Activated naive CD8-positive, alpha-beta T cell treated with anti-CD3 and anti-CD28 coated beads, Interleukin-2, amount 50 U/mL, for 16 hours (primary cell): ENCODE results near the gene EMC6.
A peak's percentile ranks its signal among the peaks of the same experiment; 100 is the strongest.

Experiments used
- DNase-seq: peaks from one replicate; pipeline ENCODE4 v3.0.0-alpha.2; 2020; ENCODE audit warnings: low read depth, low spot score

Gene EMC6

DNA sequence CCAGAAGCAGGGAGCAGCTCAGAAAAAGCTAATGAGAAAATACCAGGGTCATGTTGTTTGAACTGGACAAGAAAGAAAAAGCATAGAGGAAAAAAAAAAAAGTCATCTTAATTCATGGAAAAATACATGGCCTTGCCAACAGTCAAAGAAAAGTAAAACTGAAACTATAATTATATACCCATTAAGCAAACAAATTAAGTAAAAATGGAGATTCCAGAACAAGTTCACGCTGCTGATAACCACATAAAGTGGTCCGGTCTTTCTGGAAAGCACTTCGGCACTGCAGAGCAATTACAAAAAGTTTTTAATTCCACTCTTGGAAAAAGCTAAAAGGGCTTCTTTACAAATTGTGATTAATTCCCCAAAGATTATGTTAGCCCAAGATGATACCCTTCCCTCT is 39.8 kb downstream of the EMC6 start:
- no peak for DNase-seq

DNA sequence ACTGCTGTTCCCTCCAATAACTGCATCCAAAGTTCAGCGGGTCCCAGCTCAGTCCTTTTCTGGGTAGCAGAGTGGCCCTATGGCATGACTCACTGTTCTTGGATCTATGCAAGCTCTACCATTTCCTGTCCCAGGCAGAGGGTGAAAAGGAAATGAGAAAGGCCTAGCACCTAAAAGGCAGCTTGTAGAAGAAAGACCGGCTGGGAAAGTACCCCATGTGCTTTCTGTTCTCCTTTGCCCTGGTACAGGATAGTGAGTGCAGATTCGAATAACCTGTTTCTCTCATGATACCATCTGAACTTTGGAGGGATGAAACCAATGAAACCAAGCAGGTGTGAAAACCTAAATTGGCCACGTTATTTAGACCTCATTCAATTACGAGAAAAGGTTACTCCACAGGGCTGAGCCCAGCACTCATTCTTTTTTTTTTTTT is 42.4 kb downstream of the EMC6 start:
- peak; percentile 49 for DNase-seq

DNA sequence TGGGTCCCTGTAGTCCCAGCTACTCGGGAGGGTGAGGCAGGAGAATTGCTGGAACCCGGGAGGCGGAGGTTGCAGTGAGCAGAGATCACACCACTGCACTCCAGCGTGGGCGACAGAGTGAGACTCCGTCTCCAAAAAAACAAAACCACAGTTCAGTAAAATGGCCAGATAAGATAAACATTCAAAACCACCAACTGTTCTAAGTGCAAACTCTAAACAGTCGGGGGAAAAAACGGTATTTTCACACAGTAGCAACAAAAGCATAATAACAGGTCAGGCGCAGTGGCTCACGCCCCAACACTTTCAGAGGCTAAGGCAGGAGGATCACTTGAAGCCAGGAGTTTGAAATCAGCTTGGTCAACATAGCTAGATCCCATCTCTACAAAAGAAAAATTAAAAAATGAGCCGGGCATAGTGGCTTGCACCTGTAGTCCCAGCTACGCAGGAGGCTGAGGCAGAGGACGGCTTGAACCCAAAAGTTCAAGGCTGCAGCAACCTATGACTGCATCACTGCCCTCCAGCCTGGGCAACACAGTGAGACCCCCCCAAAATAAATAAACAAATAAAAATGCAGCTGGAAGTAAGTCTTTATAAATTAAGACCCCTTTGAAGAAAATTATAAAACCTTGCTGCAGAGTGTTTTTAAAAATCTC is 44.3 kb downstream of the EMC6 start:
- DNase-seq: no peak

DNA sequence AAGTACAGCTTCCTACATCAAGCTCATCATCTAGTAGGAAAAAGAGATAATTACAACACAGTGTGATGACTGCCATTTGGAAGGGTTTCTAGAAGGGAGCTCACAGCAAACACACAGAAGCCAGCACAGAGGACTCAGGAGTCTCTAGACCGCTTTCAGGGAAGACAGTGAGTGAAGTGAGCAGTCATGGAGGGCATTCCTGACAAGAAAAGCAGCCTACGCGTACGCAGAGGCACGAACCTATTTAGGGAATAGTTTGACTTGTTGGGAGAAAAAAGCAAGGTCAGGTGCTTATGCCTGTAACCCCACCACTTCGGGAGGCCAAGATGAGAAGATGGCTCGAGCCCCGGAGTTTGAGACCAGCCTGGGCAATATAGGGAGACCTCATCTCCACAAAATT is 46.7 kb downstream of the EMC6 start:
- DNase-seq: no peak

DNA sequence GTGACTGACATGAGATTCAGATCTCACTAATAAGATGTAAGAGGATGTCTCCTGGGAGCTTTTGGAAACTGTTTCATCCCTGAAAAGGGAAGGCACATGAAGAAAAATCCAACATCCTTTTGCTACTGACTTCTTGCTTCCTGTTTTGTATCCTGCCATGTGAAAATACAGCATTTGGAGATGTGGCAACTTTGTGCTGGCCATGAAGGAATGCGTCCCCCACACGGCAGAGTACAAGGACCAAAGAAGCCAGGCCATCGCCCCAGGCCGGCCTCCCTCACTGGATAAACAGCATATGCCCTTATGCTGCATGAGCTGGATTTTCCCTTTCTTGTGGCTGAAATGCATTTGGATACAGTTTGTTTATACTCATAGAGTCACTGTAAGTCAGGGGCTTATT is 49.6 kb downstream of the EMC6 start:
- DNase-seq: no peak

DNA sequence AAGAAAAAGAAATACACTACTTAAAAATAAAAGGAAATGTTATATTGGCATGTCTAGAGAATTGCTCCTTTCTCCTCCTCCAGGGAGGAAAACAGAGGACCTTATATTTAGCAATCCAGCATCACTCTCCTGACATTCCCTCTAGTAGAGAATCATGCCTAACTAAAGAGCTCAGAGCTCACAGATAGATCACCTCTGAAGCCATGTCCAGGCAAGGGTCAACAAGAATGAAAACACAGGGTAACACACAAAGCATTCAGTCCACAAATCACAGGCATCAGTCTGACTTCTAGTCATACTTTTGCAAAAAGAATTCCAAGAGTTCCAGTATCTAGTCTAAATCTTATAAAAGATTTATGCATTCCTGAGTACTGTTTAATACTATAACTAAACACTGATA is 50.7 kb downstream of the EMC6 start:
- DNase-seq: no peak
